Esophagus squamous epithelium (tissue), 4 donors: ENCODE data around the gene GRAMD2B.

Source experiments
- POLR2A ChIP-seq, 4 donors: fragments of 450-650 bp; IDR thresholded peaks; one replicate each; pipeline ENCODE4 v1.6.1; 2017; ENCODE audit warnings: antibody characterized with exemption in 4 of 4, mild to moderate bottlenecking in 4 of 4, moderate library complexity in 3 of 4
- TF ChIP-seq, protein P1 (sequence below), 6 experiments: fragments of 450-650 bp in 4 of 6; fragments of 200-600 bp in 2 of 6; sonication (generic) in 2 of 6; IDR thresholded peaks; one replicate each; pipeline ENCODE4 v1.5.1; 2016 to 2019; ENCODE audit warnings: antibody characterized with exemption in 6 of 6, mild to moderate bottlenecking in 4 of 6, moderate library complexity in 4 of 6

DNA sequence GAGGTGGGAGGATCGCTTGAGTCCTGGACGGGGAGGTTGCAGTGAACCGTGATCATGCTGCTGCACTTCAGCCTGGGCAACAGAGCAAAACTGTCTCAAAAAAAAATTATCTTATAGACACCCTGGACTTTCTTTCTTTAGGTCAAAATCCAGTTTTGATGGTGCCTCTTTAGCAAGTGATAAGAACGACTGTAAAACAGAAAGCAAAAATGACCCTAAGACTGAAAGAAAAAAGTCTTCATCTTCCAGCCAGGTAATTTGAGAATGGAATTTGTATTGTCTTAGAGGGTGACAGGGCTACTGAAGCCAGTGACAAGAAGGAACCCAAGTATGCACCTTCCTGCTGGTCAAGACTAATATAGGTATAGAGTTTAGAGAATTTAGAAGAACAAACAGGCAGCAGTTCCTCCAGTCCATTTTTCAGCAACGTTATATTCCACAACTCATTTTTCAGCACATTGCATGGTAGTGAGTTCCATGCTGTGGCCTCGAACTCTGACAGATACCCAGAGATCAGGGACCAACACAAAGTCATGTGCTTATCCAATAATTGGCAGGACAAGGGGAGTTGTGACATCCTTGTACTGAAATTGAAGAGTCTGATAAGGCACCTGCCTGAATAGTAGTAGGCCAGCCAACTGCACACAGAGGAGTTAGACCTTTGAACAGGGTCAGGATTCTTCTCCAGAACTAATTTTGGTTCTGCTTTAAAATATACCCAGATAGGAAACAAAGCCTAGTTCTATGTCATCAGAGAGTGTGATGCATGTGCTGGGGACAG, 46.5 kb downstream of the GRAMD2B start:
- no peak for TF ChIP-seq POLR2A (IDR thresholded peaks at IDR 0.05)
- TF ChIP-seq, protein P1, sequence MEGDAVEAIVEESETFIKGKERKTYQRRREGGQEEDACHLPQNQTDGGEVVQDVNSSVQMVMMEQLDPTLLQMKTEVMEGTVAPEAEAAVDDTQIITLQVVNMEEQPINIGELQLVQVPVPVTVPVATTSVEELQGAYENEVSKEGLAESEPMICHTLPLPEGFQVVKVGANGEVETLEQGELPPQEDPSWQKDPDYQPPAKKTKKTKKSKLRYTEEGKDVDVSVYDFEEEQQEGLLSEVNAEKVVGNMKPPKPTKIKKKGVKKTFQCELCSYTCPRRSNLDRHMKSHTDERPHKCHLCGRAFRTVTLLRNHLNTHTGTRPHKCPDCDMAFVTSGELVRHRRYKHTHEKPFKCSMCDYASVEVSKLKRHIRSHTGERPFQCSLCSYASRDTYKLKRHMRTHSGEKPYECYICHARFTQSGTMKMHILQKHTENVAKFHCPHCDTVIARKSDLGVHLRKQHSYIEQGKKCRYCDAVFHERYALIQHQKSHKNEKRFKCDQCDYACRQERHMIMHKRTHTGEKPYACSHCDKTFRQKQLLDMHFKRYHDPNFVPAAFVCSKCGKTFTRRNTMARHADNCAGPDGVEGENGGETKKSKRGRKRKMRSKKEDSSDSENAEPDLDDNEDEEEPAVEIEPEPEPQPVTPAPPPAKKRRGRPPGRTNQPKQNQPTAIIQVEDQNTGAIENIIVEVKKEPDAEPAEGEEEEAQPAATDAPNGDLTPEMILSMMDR (IDR thresholded peaks at IDR 0.05), result no peak
